Measurements from ENCODE around the gene SLC22A13. TPM values are rescaled to one million over a fixed set of nuclear protein-coding genes. Genes with fewer than 3 reads are reported as not detected.
"Not testable (repeated sequence)": the region's sequence is repeated elsewhere in the genome, so short reads cannot be mapped to it uniquely, and the experiment has no call there.

SLC22A13 gene
- total RNA-seq, 2 donors from 2014 or later, result 0.99 to 2.2 TPM

- H3K4me1 ChIP-seq (ENCODE audit: control insufficient read depth in 1 of 2, low read depth in 2 of 2), result no peaks in the 10 kb centered on the region
- ATAC-seq (ENCODE audit: insufficient number of reproducible peaks, low FRiP score, low read depth) (no peak), DNase-seq (ENCODE audit: low spot score) (no peak)
- H3K27me3 ChIP-seq (replicated peaks; ENCODE audit: insufficient read depth), result no peaks in the 10 kb centered on the region
- no peak overlapping the region for H3K4me3 ChIP-seq
- no peaks in the 10 kb centered on the region for H3K9me3 ChIP-seq
- no peak overlapping the region for H3K27ac ChIP-seq
- no peaks in the 10 kb centered on the region for H3K36me3 ChIP-seq
- no peak for TF ChIP-seq CTCF (IDR thresholded peaks at IDR 0.05)
Observed at GRCh38 chr3:38283810-38284755, 18.5 kb downstream of the SLC22A13 start.

- Histone ChIP-seq H3K27ac (no peak overlapping the region), H3K9me3 (no peaks in the 10 kb centered on the region), H3K4me1 (ENCODE audit: control insufficient read depth in 1 of 2, low read depth in 2 of 2) (no peaks in the 10 kb centered on the region), H3K36me3 (no peaks in the 10 kb centered on the region), H3K27me3 (replicated peaks; ENCODE audit: insufficient read depth) (no peaks in the 10 kb centered on the region), H3K4me3 (no peak overlapping the region)
- no peak for TF ChIP-seq CTCF (IDR thresholded peaks at IDR 0.05)
- DNase-seq (ENCODE audit: low spot score) (no peak), ATAC-seq (ENCODE audit: insufficient number of reproducible peaks, low FRiP score, low read depth) (no peak)
Observed at GRCh38 chr3:38284756-38285150, 19.1 kb downstream of the SLC22A13 start.

GRCh38 chr3:38289286-38290217 lies 23.9 kb downstream of the SLC22A13 start:
- H3K4me1 ChIP-seq (ENCODE audit: control insufficient read depth in 1 of 2, low read depth in 2 of 2); H3K36me3 ChIP-seq; H3K4me3 ChIP-seq; ATAC-seq (ENCODE audit: insufficient number of reproducible peaks, low FRiP score, low read depth); H3K27me3 ChIP-seq (replicated peaks; ENCODE audit: insufficient read depth); H3K9me3 ChIP-seq; H3K27ac ChIP-seq; DNase-seq (ENCODE audit: low spot score): not testable (repeated sequence)

- not testable (repeated sequence) for H3K4me3 ChIP-seq; H3K27me3 ChIP-seq (replicated peaks; ENCODE audit: insufficient read depth); ATAC-seq (ENCODE audit: insufficient number of reproducible peaks, low FRiP score, low read depth); H3K4me1 ChIP-seq (ENCODE audit: control insufficient read depth in 1 of 2, low read depth in 2 of 2); DNase-seq (ENCODE audit: low spot score); H3K27ac ChIP-seq; H3K9me3 ChIP-seq; H3K36me3 ChIP-seq
Observed at GRCh38 chr3:38297053-38297452, 31.4 kb downstream of the SLC22A13 start.

- ATAC-seq (ENCODE audit: insufficient number of reproducible peaks, low FRiP score, low read depth), result no peak
- Histone ChIP-seq H3K9me3 (no peaks in the 10 kb centered on the region), H3K4me1 (ENCODE audit: control insufficient read depth in 1 of 2, low read depth in 2 of 2) (no peaks in the 10 kb centered on the region), H3K27me3 (replicated peaks; ENCODE audit: insufficient read depth) (no peaks in the 10 kb centered on the region), H3K4me3 (no peak overlapping the region), H3K27ac (no peak overlapping the region), H3K36me3 (no peaks in the 10 kb centered on the region)
- no peak for DNase-seq (ENCODE audit: low spot score)
- TF ChIP-seq CTCF (IDR thresholded peaks at IDR 0.05), result no peak
Observed at GRCh38 chr3:38297537-38297936, 31.9 kb downstream of the SLC22A13 start.
